HepG2 (cell line): ENCODE data around the gene CMIP. TPM values are rescaled to one million over a fixed set of nuclear protein-coding genes. Genes with fewer than 3 reads are reported as not detected.

Source experiments
- ARID5B ChIP-seq: IDR thresholded peaks from 2 replicates; pipeline ENCODE4 v1.4.0; 2020; ENCODE audit warnings: mild to moderate bottlenecking, missing genetic modification reagents
- DMAP1 ChIP-seq: IDR thresholded peaks from 2 replicates; pipeline ENCODE4 v1.6.1; 2016
- EP300 ChIP-seq, 3 experiments: sonication (generic) in 1 of 3; formaldehyde crosslinking in 1 of 3; IDR thresholded peaks; 2 replicates each; pipeline versions ENCODE4 v1.5.1 to v1.6.1; 2011 to 2020; ENCODE audit warnings: low read depth in 2 of 3, low read length in 2 of 3, borderline replicate concordance in 1 of 3, improper control_type of control experiment in 1 of 3, mild to moderate bottlenecking in 1 of 3, missing genetic modification reagents in 1 of 3, moderate library complexity in 1 of 3
- HDAC6 ChIP-seq: fragments of 200-600 bp; sonication (generic); IDR thresholded peaks from 2 replicates; pipeline ENCODE4 v1.7.0; 2017; ENCODE audit warnings: mild to moderate bottlenecking, antibody characterized with exemption, low read length, low read depth
- NFATC3 ChIP-seq: sonication (generic); formaldehyde crosslinking; IDR thresholded peaks from 2 replicates; pipeline ENCODE4 v1.5.1; 2020; ENCODE audit warnings: mild to moderate bottlenecking, missing genetic modification reagents
- NR1H2 ChIP-seq: sonication (generic); formaldehyde crosslinking; IDR thresholded peaks from 2 replicates; pipeline ENCODE4 v1.8.1; 2022; ENCODE audit warnings: low read depth, missing genetic modification reagents, borderline replicate concordance
- RARG ChIP-seq: sonication (generic); formaldehyde crosslinking; IDR thresholded peaks from 2 replicates; pipeline ENCODE4 v1.4.0; 2020; ENCODE audit warnings: low read depth, mild to moderate bottlenecking, missing genetic modification reagents
- RFXAP ChIP-seq: sonication (generic); formaldehyde crosslinking; IDR thresholded peaks from 2 replicates; pipeline ENCODE4 v1.4.0; 2020; ENCODE audit warnings: missing genetic modification reagents, borderline replicate concordance
- SALL1 ChIP-seq: sonication (generic); formaldehyde crosslinking; IDR thresholded peaks from 2 replicates; pipeline ENCODE4 v1.8.0; 2022; ENCODE audit warnings: mild to moderate bottlenecking, missing genetic modification reagents
- SNAPC2 ChIP-seq: sonication (generic); formaldehyde crosslinking; IDR thresholded peaks from 2 replicates; pipeline ENCODE4 v1.8.1; 2022; ENCODE audit warnings: mild to moderate bottlenecking, missing genetic modification reagents
- SOX13 ChIP-seq, 3 experiments: fragments of 450-650 bp in 1 of 3; sonication (generic) in 1 of 3; formaldehyde crosslinking in 1 of 3; IDR thresholded peaks in 2 of 3; conservative IDR thresholded peaks in 1 of 3; 2 replicates each; pipeline versions ENCODE4 v1.5.0 to v1.6.1; 2016 to 2020; ENCODE audit warnings: antibody characterized with exemption in 1 of 3, mild to moderate bottlenecking in 1 of 3, missing compliant biosample characterization in 1 of 3, missing genetic modification reagents in 1 of 3, moderate library complexity in 1 of 3
- ZFP1 ChIP-seq: IDR thresholded peaks from 2 replicates; pipeline ENCODE4 v1.6.1; 2016
- ZNF292 ChIP-seq: sonication (generic); formaldehyde crosslinking; IDR thresholded peaks from 2 replicates; pipeline ENCODE4 v1.8.1; 2022; ENCODE audit warnings: mild to moderate bottlenecking, low read depth, missing genetic modification reagents, borderline replicate concordance
- ZNF337 ChIP-seq: sonication (generic); formaldehyde crosslinking; IDR thresholded peaks from 2 replicates; pipeline ENCODE4 v1.5.1; 2020; ENCODE audit warnings: missing genetic modification reagents, low read depth, mild to moderate bottlenecking, borderline replicate concordance
- ZNF556 ChIP-seq: sonication (generic); formaldehyde crosslinking; IDR thresholded peaks from 2 replicates; pipeline ENCODE4 v1.4.0; 2020; ENCODE audit warnings: mild to moderate bottlenecking, missing genetic modification reagents, borderline replicate concordance
- polyA plus RNA-seq, 8 experiments: library from polyadenylated mRNA; depleted of rRNA in 3 of 8; stranded (reverse) in 7 of 8; unstranded in 1 of 8; fragments of >200 nt; fragmentation: Illumina TruSeq in 4 of 8; extraction: Trizol in 4 of 8; gene quantifications; 2 replicates each; pipeline versions ENCODE4 v1.2.1 to v1.2.3, GENCODE V29; 2011 to 2016; ENCODE audit warnings: low read depth in 4 of 8, missing spikeins in 1 of 8, mixed read lengths in 1 of 8; ENCODE audit not compliant: insufficient read depth in 1 of 8
- total RNA-seq, 5 experiments: library from RNA; depleted of rRNA; stranded (reverse); fragments of >200 nt; fragmentation: Illumina TruSeq; extraction: Trizol; gene quantifications; 2 replicates each; pipeline ENCODE4 v1.2.3, GENCODE V29; 2016; ENCODE audit warnings: low read depth in 1 of 5
- TF ChIP-seq, protein P1 (sequence below): sonication (generic); formaldehyde crosslinking; IDR thresholded peaks from 2 replicates; pipeline ENCODE4 v1.4.0; 2020; ENCODE audit warnings: missing genetic modification reagents
- TF ChIP-seq, protein P2 (sequence below): sonication (generic); formaldehyde crosslinking; IDR thresholded peaks from 2 replicates; pipeline ENCODE4 v1.8.0; 2022; ENCODE audit warnings: mild to moderate bottlenecking, missing genetic modification reagents, moderate library complexity
- TF ChIP-seq, protein P3 (sequence below): IDR thresholded peaks from 2 replicates; pipeline ENCODE4 v1.6.1; 2016; ENCODE audit warnings: low read depth, control low read depth

The CMIP gene
- total and polyA plus RNA-seq, 2 of the 13 experiments (the other 11 are each of a cell fraction or from before 2014, with no cell fraction given): 10.9 to 18.1 TPM

GRCh38 chr16:81535679-81536360, 91.2 kb downstream of the CMIP start (continued):
- TF ChIP-seq ARID5B (CRISPR knock-in tag) (0 out of 2 replicates have a peak, but pooled peaks have one; percentile 43), HDAC6 (no peak), DMAP1 (no peak), EP300 (IDR thresholded peaks at IDR 0.05; ENCODE audit: low read depth in 2 of 2, low read length in 2 of 2) (peak in 1 of 2 experiments; percentile 20; a peak in 1 of 4 replicates), EP300 (CRISPR knock-in tag; IDR thresholded peaks at IDR 0.05; ENCODE audit: borderline replicate concordance) (no peak), NR1H2 (CRISPR knock-in tag) (no peak), RARG (CRISPR knock-in tag) (no peak), SALL1 (CRISPR knock-in tag) (peak; percentile 56), ZNF337 (CRISPR knock-in tag) (0 out of 2 replicates have a peak, but pooled peaks have one; percentile 40), SNAPC2 (no peak), ZNF292 (CRISPR knock-in tag) (peak; percentile 86; the same call in 1 of the 2 replicates), NFATC3 (CRISPR knock-in tag) (no peak), ZFP1 (no peak), RFXAP (CRISPR knock-in tag) (no peak), ZNF556 (no peak), SOX13 (IDR thresholded peaks at IDR 0.05) (no peak), SOX13 (CRISPR knock-in tag; conservative IDR thresholded peaks at IDR 0.05 in 1 of 2, IDR thresholded peaks at IDR 0.05 in 1 of 2) (peak in 1 of 2 experiments; percentile 14; a peak in 1 of 4 replicates)
- TF ChIP-seq, protein P1, sequence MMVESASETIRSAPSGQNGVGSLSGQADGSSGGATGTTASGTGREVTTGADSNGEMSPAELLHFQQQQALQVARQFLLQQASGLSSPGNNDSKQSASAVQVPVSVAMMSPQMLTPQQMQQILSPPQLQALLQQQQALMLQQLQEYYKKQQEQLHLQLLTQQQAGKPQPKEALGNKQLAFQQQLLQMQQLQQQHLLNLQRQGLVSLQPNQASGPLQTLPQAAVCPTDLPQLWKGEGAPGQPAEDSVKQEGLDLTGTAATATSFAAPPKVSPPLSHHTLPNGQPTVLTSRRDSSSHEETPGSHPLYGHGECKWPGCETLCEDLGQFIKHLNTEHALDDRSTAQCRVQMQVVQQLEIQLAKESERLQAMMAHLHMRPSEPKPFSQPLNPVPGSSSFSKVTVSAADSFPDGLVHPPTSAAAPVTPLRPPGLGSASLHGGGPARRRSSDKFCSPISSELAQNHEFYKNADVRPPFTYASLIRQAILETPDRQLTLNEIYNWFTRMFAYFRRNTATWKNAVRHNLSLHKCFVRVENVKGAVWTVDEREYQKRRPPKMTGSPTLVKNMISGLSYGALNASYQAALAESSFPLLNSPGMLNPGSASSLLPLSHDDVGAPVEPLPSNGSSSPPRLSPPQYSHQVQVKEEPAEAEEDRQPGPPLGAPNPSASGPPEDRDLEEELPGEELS: 0 out of 2 replicates have a peak, but pooled peaks have one; percentile 24
- TF ChIP-seq, protein P2, sequence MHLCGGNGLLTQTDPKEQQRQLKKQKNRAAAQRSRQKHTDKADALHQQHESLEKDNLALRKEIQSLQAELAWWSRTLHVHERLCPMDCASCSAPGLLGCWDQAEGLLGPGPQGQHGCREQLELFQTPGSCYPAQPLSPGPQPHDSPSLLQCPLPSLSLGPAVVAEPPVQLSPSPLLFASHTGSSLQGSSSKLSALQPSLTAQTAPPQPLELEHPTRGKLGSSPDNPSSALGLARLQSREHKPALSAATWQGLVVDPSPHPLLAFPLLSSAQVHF (CRISPR knock-in tag): no peak
- TF ChIP-seq, protein P3, sequence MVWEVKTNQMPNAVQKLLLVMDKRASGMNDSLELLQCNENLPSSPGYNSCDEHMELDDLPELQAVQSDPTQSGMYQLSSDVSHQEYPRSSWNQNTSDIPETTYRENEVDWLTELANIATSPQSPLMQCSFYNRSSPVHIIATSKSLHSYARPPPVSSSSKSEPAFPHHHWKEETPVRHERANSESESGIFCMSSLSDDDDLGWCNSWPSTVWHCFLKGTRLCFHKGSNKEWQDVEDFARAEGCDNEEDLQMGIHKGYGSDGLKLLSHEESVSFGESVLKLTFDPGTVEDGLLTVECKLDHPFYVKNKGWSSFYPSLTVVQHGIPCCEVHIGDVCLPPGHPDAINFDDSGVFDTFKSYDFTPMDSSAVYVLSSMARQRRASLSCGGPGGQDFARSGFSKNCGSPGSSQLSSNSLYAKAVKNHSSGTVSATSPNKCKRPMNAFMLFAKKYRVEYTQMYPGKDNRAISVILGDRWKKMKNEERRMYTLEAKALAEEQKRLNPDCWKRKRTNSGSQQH (CRISPR knock-in tag): no peak
